ENCODE measurements around the gene SLC5A6.
"Not testable (repeated sequence)": the region's sequence is repeated elsewhere in the genome, so short reads cannot be mapped to it uniquely, and the experiment has no call there.

DNA sequence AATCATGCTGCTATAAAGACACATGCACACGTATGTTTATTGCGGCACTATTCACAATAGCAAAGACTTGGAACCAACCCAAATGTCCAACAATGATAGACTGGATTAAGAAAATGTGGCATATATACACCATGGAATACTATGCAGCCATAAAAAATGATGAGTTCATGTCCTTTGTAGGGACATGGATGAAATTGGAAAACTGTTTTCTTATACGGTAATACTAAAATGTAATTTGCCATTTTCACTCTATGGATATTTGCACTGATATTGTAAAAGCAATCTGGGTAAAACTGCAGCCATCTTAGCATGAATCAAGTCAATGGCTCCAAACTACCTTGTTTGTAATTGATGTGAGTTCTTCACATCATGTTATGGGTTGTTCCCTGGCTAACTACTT, 16.3 kb downstream of the SLC5A6 start:
- not testable (repeated sequence) for TF ChIP-seq SMC3 (IDR thresholded peaks at IDR 0.05; ENCODE audit: low read depth, low read length); RFX5 (IDR thresholded peaks at IDR 0.05; ENCODE audit: low read depth, low read length); CEBPB (IDR thresholded peaks at IDR 0.05; ENCODE audit: low read depth, low read length); POLR2A (IDR thresholded peaks at IDR 0.05; ENCODE audit: low read depth, low read length); FOS (IDR thresholded peaks at IDR 0.05; ENCODE audit: low read depth, low read length); BHLHE40 (IDR thresholded peaks at IDR 0.05; ENCODE audit: low read depth, low read length); NFE2L2 (IDR thresholded peaks at IDR 0.05; ENCODE audit: low read depth, low read length); RAD21 (IDR thresholded peaks at IDR 0.05; ENCODE audit: low read length); CHD1 (IDR thresholded peaks at IDR 0.05; ENCODE audit: low read depth, low read length); MXI1 (IDR thresholded peaks at IDR 0.05; ENCODE audit: borderline replicate concordance, low read depth, low read length)
- TF ChIP-seq, protein P1, sequence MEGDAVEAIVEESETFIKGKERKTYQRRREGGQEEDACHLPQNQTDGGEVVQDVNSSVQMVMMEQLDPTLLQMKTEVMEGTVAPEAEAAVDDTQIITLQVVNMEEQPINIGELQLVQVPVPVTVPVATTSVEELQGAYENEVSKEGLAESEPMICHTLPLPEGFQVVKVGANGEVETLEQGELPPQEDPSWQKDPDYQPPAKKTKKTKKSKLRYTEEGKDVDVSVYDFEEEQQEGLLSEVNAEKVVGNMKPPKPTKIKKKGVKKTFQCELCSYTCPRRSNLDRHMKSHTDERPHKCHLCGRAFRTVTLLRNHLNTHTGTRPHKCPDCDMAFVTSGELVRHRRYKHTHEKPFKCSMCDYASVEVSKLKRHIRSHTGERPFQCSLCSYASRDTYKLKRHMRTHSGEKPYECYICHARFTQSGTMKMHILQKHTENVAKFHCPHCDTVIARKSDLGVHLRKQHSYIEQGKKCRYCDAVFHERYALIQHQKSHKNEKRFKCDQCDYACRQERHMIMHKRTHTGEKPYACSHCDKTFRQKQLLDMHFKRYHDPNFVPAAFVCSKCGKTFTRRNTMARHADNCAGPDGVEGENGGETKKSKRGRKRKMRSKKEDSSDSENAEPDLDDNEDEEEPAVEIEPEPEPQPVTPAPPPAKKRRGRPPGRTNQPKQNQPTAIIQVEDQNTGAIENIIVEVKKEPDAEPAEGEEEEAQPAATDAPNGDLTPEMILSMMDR (conservative IDR thresholded peaks at IDR 0.05; ENCODE audit: low read depth, low read length): not testable (repeated sequence)
- TF ChIP-seq, protein P2, sequence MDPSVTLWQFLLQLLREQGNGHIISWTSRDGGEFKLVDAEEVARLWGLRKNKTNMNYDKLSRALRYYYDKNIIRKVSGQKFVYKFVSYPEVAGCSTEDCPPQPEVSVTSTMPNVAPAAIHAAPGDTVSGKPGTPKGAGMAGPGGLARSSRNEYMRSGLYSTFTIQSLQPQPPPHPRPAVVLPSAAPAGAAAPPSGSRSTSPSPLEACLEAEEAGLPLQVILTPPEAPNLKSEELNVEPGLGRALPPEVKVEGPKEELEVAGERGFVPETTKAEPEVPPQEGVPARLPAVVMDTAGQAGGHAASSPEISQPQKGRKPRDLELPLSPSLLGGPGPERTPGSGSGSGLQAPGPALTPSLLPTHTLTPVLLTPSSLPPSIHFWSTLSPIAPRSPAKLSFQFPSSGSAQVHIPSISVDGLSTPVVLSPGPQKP (IDR thresholded peaks at IDR 0.05; ENCODE audit: borderline replicate concordance, low read depth, low read length): not testable (repeated sequence)
- TF ChIP-seq, protein P3, sequence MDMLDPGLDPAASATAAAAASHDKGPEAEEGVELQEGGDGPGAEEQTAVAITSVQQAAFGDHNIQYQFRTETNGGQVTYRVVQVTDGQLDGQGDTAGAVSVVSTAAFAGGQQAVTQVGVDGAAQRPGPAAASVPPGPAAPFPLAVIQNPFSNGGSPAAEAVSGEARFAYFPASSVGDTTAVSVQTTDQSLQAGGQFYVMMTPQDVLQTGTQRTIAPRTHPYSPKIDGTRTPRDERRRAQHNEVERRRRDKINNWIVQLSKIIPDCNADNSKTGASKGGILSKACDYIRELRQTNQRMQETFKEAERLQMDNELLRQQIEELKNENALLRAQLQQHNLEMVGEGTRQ (IDR thresholded peaks at IDR 0.05; ENCODE audit: low read depth, low read length): not testable (repeated sequence)

Data from IMR-90 (cell line).